H1 (cell line): ENCODE results near the gene SMYD5. TPM values are rescaled to one million over a fixed set of nuclear protein-coding genes. Genes with fewer than 3 reads are reported as not detected.

Source experiments
- BCL11A ChIP-seq, 2 experiments: IDR thresholded peaks; one replicate each; pipeline ENCODE4 v1.6.1; 2011; ENCODE audit warnings: low read depth in 2 of 2, low read length in 2 of 2, mild to moderate bottlenecking in 2 of 2
- FOSL1 ChIP-seq: IDR thresholded peaks from 2 replicates; pipeline ENCODE4 v1.6.1; 2011; ENCODE audit warnings: mild to moderate bottlenecking, low read depth, low read length, moderate library complexity; ENCODE audit not compliant: insufficient read depth
- GABPA ChIP-seq: IDR thresholded peaks from 2 replicates; pipeline ENCODE4 v1.6.1; 2011; ENCODE audit warnings: mild to moderate bottlenecking, low read length, moderate library complexity, borderline replicate concordance; ENCODE audit not compliant: insufficient read depth
- HDAC2 ChIP-seq, 2 experiments: fragments of 300-600 bp in 1 of 2; sonication (generic) in 1 of 2; IDR thresholded peaks; 2 replicates each; pipeline ENCODE4 v1.6.1; 2011 to 2012; ENCODE audit warnings: low read depth in 2 of 2, low read length in 2 of 2, mild to moderate bottlenecking in 2 of 2, moderate library complexity in 2 of 2, borderline replicate concordance in 1 of 2, inconsistent platforms in 1 of 2
- HDAC6 ChIP-seq: IDR thresholded peaks from one replicate; pipeline ENCODE4 v1.7.1; 2012; ENCODE audit warnings: low read depth, mild to moderate bottlenecking, inconsistent platforms, low read length, moderate library complexity
- NANOG ChIP-seq: IDR thresholded peaks from 2 replicates; pipeline ENCODE4 v1.6.1; 2011; ENCODE audit warnings: low read length, low read depth, mild to moderate bottlenecking, inconsistent platforms; ENCODE audit not compliant: insufficient read depth, poor library complexity, severe bottlenecking
- NRF1 ChIP-seq: IDR thresholded peaks from 2 replicates; pipeline ENCODE4 v1.6.1; 2011; ENCODE audit warnings: mild to moderate bottlenecking, low read depth, low read length, improper control_type of control experiment
- TAF7 ChIP-seq: optimal IDR thresholded peaks from 2 replicates; pipeline ENCODE3; 2011; ENCODE audit warnings: low read depth, mild to moderate bottlenecking, inconsistent platforms, low read length, moderate library complexity, borderline replicate concordance
- polyA plus RNA-seq, 7 experiments: library from polyadenylated mRNA; depleted of rRNA in 3 of 7; stranded (reverse) in 5 of 7; unstranded in 2 of 7; fragments of >200 nt in 5 of 7; fragments of 200-250 nt in 2 of 7; gene quantifications; 1 replicate in 5 of 7; 2 replicates in 1 of 7; 4 replicates in 1 of 7; pipeline versions ENCODE4 v1.2.1 to v1.2.3, GENCODE V29; 2011 to 2013; ENCODE audit warnings: missing spikeins in 2 of 7, mixed read lengths in 2 of 7
- total RNA-seq: library from RNA; stranded (reverse); fragmentation: NEBNext Ultra II Directional; extraction: Animal tissue kit (Norgen Biotek cat#: 25700); gene quantifications from 2 replicates; pipeline ENCODE4 v1.2.1, GENCODE V29; 2021
- TF ChIP-seq, protein P1 (sequence below): fragments of 300-600 bp; sonication (generic); IDR thresholded peaks from 2 replicates; pipeline ENCODE4 v1.7.1; 2012; ENCODE audit warnings: low read length, moderate library complexity, mild to moderate bottlenecking, inconsistent platforms; ENCODE audit not compliant: insufficient replicate concordance

SMYD5 gene
- total and polyA plus RNA-seq, 2 of the 8 experiments (the other 6 are each of a cell fraction or from before 2014, with no cell fraction given): 35.2 to 56.7 TPM

DNA sequence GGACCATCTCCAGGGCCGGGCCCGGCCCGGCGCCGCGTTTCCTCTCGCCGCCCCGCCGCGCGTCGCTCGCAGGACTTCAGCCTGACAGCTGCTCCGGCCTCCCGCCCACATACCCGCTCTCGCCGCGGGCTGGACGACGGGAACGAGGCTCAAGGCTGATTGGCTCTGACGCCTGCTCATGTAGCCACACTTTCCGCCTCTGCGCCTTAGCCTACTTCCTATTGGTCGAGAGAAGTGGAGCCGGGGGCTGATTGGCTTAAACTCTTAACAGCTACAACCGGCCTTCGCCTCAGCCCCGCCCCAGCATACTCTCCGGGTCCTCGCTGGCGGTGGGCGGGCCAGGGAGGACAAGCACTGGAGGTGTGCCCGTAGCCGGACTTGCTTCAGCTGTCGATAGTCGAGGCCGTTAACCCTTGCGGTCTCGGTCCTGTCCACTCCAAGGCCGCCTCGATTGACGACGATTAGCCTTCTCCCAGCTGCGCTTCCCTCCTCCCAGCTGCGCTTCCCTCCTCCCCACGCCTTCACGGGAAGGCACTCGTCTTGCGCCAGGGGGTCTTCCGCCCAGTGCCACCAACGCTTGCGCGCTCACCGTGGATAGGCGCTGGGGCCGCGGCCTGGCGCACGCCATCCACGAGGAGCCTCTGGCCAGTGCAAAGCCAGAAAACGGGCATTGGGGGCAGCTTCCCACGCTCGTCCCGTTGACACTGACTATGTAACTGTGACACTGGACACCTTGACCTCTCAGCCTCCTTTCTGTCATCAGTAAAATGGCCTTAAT, 19.3 kb downstream of the SMYD5 start, which contains the start of gene PRADC1 (continued):
- TF ChIP-seq, protein P1, sequence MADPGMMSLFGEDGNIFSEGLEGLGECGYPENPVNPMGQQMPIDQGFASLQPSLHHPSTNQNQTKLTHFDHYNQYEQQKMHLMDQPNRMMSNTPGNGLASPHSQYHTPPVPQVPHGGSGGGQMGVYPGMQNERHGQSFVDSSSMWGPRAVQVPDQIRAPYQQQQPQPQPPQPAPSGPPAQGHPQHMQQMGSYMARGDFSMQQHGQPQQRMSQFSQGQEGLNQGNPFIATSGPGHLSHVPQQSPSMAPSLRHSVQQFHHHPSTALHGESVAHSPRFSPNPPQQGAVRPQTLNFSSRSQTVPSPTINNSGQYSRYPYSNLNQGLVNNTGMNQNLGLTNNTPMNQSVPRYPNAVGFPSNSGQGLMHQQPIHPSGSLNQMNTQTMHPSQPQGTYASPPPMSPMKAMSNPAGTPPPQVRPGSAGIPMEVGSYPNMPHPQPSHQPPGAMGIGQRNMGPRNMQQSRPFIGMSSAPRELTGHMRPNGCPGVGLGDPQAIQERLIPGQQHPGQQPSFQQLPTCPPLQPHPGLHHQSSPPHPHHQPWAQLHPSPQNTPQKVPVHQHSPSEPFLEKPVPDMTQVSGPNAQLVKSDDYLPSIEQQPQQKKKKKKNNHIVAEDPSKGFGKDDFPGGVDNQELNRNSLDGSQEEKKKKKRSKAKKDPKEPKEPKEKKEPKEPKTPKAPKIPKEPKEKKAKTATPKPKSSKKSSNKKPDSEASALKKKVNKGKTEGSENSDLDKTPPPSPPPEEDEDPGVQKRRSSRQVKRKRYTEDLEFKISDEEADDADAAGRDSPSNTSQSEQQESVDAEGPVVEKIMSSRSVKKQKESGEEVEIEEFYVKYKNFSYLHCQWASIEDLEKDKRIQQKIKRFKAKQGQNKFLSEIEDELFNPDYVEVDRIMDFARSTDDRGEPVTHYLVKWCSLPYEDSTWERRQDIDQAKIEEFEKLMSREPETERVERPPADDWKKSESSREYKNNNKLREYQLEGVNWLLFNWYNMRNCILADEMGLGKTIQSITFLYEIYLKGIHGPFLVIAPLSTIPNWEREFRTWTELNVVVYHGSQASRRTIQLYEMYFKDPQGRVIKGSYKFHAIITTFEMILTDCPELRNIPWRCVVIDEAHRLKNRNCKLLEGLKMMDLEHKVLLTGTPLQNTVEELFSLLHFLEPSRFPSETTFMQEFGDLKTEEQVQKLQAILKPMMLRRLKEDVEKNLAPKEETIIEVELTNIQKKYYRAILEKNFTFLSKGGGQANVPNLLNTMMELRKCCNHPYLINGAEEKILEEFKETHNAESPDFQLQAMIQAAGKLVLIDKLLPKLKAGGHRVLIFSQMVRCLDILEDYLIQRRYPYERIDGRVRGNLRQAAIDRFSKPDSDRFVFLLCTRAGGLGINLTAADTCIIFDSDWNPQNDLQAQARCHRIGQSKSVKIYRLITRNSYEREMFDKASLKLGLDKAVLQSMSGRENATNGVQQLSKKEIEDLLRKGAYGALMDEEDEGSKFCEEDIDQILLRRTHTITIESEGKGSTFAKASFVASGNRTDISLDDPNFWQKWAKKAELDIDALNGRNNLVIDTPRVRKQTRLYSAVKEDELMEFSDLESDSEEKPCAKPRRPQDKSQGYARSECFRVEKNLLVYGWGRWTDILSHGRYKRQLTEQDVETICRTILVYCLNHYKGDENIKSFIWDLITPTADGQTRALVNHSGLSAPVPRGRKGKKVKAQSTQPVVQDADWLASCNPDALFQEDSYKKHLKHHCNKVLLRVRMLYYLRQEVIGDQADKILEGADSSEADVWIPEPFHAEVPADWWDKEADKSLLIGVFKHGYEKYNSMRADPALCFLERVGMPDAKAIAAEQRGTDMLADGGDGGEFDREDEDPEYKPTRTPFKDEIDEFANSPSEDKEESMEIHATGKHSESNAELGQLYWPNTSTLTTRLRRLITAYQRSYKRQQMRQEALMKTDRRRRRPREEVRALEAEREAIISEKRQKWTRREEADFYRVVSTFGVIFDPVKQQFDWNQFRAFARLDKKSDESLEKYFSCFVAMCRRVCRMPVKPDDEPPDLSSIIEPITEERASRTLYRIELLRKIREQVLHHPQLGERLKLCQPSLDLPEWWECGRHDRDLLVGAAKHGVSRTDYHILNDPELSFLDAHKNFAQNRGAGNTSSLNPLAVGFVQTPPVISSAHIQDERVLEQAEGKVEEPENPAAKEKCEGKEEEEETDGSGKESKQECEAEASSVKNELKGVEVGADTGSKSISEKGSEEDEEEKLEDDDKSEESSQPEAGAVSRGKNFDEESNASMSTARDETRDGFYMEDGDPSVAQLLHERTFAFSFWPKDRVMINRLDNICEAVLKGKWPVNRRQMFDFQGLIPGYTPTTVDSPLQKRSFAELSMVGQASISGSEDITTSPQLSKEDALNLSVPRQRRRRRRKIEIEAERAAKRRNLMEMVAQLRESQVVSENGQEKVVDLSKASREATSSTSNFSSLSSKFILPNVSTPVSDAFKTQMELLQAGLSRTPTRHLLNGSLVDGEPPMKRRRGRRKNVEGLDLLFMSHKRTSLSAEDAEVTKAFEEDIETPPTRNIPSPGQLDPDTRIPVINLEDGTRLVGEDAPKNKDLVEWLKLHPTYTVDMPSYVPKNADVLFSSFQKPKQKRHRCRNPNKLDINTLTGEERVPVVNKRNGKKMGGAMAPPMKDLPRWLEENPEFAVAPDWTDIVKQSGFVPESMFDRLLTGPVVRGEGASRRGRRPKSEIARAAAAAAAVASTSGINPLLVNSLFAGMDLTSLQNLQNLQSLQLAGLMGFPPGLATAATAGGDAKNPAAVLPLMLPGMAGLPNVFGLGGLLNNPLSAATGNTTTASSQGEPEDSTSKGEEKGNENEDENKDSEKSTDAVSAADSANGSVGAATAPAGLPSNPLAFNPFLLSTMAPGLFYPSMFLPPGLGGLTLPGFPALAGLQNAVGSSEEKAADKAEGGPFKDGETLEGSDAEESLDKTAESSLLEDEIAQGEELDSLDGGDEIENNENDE: no peak
- TF ChIP-seq BCL11A (IDR thresholded peaks at IDR 0.05; ENCODE audit: low read depth in 2 of 2, low read length in 2 of 2) (no peak), NRF1 (no peak), HDAC2 (IDR thresholded peaks at IDR 0.05; ENCODE audit: borderline replicate concordance in 1 of 2, low read depth in 2 of 2, low read length in 2 of 2) (peak in 1 of 2 experiments; percentile 93; a peak in 2 of 4 replicates), TAF7 (no peak), NANOG (no peak), GABPA (no peak), FOSL1 (no peak), HDAC6 (no peak)
